HG03060 (cell line): ENCODE measurements around the gene CDCP1.

Experiments used
- ATAC-seq: cut with Tn5 transposase; IDR thresholded peaks from one replicate; pipeline ENCODE4 v1.9.1; 2021; ENCODE audit warnings: low read depth, moderate number of reproducible peaks; ENCODE audit not compliant: unreplicated experiment

Gene CDCP1, protein sequence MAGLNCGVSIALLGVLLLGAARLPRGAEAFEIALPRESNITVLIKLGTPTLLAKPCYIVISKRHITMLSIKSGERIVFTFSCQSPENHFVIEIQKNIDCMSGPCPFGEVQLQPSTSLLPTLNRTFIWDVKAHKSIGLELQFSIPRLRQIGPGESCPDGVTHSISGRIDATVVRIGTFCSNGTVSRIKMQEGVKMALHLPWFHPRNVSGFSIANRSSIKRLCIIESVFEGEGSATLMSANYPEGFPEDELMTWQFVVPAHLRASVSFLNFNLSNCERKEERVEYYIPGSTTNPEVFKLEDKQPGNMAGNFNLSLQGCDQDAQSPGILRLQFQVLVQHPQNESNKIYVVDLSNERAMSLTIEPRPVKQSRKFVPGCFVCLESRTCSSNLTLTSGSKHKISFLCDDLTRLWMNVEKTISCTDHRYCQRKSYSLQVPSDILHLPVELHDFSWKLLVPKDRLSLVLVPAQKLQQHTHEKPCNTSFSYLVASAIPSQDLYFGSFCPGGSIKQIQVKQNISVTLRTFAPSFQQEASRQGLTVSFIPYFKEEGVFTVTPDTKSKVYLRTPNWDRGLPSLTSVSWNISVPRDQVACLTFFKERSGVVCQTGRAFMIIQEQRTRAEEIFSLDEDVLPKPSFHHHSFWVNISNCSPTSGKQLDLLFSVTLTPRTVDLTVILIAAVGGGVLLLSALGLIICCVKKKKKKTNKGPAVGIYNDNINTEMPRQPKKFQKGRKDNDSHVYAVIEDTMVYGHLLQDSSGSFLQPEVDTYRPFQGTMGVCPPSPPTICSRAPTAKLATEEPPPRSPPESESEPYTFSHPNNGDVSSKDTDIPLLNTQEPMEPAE

GRCh38 chr3:45145681-45146614 lies at the start of gene CDCP1:
TSS of gene CDCP1 (minus strand) at chr3:45146378. CDS start at chr3:45146287, 91 bp downstream.
- ATAC-seq, result no peak

- ATAC-seq, result no peak
Measured at GRCh38 chr3:45194791-45195190, 48.6 kb upstream of the CDCP1 start.

DNA sequence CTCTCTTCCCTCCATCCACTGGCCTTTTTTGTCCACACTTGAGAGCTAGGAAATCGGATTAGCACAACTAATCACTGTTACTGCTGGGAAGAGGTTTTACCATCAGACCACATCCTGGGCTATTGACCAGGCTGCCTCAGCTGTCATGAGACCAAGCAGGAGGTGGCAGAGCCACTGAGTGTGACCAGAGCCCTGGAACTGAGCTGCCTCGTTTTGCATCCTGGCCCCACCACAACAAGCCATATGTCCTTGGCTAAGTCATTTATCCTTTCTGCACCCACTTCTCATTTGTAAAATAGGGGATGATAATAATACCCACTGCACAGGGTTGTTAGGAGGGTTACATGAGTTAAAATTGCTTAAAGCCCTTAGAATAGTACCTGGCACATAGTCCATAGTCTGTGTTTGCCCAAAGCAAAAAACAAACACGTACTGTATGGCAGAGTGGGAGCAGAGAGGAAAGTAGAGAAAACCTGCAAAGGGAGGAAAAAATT lies 45.8 kb upstream of the CDCP1 start:
- no peak for ATAC-seq

DNA sequence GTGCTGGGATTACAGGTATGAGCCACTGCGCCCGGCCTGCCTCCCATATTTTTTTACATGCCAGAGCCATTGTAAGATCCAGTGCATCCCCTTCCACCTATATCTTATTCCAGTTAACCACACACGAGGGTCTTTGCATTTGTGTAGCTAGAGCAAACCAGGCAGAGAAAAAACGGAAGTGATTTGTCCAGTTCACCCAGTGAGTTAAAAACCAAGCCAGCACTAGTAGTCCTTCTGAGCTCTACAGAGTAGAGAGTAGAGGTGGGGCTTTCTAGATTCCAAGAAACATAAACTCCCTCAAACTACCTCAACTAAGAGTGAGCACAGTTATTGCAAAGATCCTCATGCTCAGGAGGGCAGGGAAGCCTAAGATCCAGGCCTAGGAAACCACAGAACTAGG lies 45.2 kb upstream of the CDCP1 start:
- no peak for ATAC-seq

GRCh38 chr3:45188719-45189659 lies 42.8 kb upstream of the CDCP1 start:
- ATAC-seq, result no peak

- no peak for ATAC-seq
Measured at GRCh38 chr3:45187694-45188141, 41.5 kb upstream of the CDCP1 start.

GRCh38 chr3:45186871-45187270 lies 40.7 kb upstream of the CDCP1 start:
- no peak for ATAC-seq

GRCh38 chr3:45185461-45185860 lies 39.3 kb upstream of the CDCP1 start:
- no peak for ATAC-seq

- no peak for ATAC-seq
Measured at GRCh38 chr3:45185052-45185451, 38.9 kb upstream of the CDCP1 start.

DNA sequence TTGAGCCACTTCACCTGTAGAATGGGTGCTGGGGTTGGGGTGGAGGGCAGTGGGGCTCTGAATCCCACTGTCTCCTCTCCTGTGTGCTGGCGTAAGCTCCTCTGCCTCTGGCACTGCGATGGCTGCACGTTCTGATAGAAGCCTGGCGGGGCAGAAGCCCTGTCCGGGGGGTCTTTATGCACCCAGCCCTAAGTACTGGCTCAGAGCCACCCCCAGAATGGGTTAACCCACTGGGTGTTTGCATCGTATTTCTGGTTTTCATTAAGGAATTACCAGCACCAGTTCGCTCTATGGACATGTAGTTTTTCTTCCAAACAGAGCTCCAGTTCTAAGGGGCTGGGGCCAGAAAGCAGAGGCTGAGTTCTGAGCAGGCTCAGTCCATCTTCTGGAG lies 37.7 kb upstream of the CDCP1 start:
- no peak for ATAC-seq

DNA sequence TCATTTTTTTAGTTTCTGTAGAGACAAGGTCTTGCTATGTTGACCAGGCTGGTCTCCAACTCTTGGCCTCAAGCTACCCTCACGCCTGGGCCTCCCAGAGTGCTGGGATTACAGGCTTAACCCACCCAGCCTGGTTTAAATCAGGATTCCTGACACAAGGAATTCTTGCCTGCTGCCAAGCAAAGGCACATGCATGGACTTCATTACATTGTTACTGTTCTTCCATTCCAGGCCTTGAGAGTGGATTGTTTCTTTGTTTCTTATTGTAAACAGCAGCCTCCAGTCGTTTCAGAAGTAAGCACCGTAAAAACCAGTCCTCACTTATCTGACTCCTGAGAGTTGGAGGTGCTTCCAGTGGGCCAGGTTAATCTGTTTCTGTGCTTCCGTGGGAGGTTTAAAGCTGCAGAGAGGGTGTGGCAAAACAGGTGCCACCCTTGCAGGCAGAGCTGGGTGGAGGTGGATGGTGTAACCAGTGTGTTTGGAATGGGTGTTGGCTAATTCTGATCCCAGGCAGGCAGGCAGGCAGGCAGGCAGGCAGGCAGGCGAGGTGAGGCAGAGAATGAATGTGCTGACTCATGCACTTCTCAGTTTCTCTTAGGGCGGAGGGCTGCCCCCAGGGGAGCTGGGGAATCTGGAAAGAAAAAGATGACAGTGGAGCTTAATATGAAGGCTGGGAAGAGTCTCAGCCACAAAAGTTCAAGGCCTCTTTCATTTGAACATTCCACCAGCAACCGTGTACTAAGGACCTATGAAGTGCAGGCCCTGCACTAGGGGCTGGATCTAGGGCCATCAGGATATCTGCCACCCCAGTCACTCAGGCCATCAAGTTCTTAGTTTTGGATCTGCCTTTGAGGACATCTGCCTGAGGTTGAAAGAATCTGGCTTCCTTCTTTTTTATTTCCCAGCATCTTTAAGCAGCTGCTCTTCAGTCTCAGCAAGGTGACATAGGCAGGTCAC lies 37.0 kb upstream of the CDCP1 start:
- ATAC-seq, result no peak

GRCh38 chr3:45181496-45181895 lies 35.3 kb upstream of the CDCP1 start:
- no peak for ATAC-seq

DNA sequence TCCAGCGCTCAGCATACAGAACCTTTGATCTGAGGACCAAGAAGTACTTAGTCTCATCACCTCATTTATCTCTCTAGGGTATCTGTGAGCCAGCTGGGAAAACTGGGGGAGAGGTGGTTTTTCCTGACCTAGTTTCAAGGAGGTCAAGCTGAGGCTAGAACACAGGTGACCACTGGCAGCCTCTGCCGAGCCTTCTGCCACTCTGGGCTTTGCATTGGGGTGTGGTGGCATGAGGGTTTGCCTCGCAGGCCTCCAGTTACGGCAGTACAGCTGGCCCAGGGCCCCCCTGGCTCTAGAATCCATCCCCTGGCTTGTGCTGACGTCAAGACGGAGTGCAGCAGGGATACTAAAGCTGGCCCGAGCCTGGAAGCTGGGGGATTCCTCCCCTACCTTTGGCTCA lies 34.7 kb upstream of the CDCP1 start:
- ATAC-seq, result no peak

DNA sequence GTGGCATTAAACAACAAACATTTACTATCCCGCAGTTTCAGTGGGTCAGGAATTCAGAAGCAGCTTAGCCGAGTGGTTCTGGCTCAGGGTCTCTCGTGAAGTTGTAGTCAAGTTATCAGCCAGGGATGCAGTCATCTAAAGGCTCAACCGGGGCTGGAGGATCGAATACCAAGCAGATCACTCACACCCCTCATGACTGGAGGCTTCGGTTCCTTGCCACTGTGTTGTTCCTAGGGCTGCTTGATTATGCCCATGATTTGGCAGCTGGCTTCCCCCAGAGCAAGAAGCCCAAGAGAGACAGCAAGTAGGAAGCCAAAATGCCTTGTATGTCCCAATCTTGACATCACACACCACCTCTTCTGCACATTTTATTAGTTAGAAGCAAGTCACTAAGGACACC lies 33.9 kb upstream of the CDCP1 start:
- ATAC-seq, result no peak

- ATAC-seq, result no peak
Measured at GRCh38 chr3:45179163-45179562, 33.0 kb upstream of the CDCP1 start.

- ATAC-seq, result no peak
Measured at GRCh38 chr3:45178183-45179023, 32.2 kb upstream of the CDCP1 start.

- no peak for ATAC-seq
Measured at GRCh38 chr3:45176912-45177311, 30.7 kb upstream of the CDCP1 start.
